GM19468 (cell line): ENCODE data around the gene WWOX.

Source experiments
- ATAC-seq: cut with Tn5 transposase; IDR thresholded peaks from one replicate; pipeline ENCODE4 v1.9.1; 2021; ENCODE audit warnings: mild to moderate bottlenecking, moderate library complexity, moderate number of reproducible peaks; ENCODE audit not compliant: unreplicated experiment; ENCODE audit errors: extremely low read depth

The WWOX gene

DNA sequence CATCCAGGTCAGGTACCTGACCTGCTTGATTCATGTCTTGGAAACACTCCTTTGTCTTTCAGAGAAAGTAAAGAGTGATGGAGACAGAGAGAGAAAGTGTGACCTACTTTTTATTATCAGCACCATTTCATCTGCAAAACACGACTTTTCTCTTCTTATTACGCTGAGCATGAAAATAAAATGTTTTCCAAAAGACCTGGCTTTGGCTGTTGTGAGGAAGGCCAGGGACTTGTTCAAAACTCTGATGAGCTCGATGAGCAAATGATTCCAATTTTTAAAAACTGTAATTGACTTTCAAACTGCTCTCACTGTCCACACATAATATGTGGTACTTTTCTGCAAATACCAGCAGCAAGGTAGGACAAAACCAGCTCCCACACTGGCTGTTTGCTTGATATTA, 821.2 kb downstream of the WWOX start:
- no peak for ATAC-seq

DNA sequence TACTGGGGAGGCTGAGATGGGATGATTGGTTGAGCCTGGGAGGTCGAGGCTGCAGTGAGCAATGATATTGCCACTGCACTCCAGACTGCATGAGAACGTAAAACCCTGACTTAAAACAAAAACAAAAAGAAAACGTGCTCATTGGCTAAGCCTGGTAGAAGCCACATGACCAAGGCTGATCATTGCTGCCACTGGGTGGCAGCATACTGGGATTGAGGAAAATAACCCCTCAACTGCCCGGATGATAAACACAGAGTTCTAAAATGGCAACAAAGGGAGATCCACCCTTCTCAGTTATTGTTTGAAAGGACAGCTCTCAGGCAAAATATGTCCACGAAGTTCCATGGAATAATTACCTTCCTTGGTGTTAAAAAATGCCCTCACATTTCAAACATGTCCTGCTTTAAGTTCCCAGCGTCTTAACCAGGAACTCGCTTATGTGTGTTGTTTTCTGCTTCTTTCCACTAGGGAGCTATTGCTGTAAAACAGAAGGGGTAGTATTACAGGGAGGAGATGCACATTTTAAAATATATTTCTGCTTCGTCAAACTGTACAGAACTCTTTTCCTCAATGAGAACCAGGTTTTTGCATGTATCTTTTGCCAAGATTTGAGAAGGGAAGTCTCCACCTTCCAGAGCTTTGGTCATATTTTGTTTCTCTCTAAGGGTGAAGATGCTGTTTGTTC, 825.8 kb downstream of the WWOX start:
- no peak for ATAC-seq

- ATAC-seq, result no peak
These were observed 827.3 kb downstream of the WWOX start for GRCh38 chr16:78926723-78927210.

DNA sequence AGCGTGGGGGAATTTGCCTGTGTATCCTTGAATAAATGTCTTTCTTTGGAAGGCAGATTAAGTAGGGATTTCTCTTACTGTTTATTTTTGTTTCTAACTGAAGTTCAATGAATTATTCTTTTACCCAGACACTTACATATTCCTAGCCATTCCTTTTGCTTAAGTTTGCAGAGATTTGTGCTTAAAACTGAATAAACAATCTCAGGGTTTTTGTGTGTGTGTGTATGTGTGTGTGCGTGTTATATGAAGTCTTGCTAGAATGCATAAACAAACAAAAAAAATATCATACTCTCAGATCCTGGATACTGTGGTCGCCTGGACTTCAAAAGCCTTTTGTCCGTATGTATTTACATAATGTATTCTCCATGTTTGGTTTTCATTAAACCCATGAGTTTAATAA, 828.3 kb downstream of the WWOX start:
- ATAC-seq, result no peak

GRCh38 chr16:78929841-78930240, 830.4 kb downstream of the WWOX start:
- no peak for ATAC-seq

DNA sequence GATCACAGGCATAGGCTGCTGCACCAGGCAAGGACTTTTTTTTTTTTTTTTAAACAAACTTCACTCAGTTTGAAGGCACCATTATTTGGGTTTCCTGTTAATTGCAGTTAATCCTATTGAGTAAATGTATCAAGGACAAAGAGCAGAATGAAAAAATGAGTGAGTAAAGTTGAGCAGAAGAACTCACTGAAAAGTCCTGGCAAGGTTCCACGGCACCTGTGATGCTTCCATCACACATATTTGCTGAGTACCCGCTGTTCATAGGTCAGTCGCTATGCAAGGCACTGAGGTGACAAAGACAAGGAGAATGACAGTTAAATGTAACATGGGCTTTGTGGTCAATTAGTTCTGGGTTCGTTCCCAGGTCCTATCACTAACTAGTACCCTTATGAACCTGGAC, 831.1 kb downstream of the WWOX start:
- no peak for ATAC-seq

DNA sequence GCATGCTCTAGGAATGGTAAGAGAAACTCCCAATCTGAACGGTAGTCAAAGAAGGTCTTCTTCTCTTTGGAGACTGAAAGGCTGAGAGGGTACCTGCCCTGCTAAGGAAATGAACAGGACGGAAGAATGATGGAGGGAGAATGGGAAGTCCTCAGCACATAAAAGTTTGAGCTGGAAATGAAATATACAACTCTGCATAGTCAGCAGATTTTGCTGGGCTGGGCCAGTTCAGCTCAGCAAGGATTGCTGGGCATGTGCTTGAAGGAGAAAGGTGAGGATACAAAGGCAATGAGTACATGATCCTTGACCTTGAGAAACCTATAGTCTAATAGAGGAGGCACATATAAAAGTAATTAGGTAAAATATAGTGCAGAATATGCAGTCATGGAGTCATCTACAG, 831.8 kb downstream of the WWOX start:
- ATAC-seq, result no peak

- no peak for ATAC-seq
These were observed 832.2 kb downstream of the WWOX start for GRCh38 chr16:78931678-78932077.

GRCh38 chr16:78932355-78932943, 833.0 kb downstream of the WWOX start:
- no peak for ATAC-seq

DNA sequence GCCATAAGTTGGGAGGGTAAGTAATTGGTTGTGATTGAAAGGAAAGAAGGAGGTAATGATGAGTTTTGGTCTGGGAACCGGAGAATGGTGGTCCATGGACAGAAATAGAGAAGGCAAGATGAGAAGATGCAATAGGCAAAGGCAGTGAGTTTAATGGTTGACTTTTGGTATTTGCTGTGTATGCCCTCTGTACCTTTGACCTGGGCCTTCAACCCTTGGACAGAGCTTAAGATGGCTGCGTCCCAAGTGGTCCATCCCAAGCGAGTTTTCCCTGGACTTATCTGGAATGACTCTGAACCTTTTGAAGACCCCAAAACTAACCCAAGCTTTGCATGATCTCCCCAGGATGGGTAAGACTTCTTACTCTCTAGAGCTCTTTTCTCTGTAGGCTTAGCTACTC, 836.6 kb downstream of the WWOX start:
- ATAC-seq, result no peak

GRCh38 chr16:78939597-78939996, 840.1 kb downstream of the WWOX start:
- ATAC-seq, result no peak

- ATAC-seq, result no peak
These were observed 843.3 kb downstream of the WWOX start for GRCh38 chr16:78942625-78943245.

DNA sequence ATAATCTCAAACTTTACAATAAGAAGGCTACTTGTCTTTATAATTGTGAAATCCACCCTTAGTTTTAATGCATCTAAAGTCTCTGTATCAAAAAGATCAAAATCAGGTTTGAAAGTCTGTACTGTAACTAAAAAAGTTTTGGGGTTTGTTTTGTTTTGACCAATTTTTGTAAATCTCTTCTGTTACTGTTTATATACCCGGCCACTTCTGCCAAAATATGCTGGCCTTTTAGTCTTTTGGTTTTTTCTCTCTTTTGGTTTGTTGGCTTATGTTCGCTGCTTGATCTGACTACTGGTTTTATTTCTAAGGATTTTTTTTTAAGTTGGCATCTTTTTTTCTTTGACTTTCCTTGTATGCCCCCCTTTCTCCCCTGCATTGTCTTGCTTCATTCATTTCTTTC, 845.9 kb downstream of the WWOX start:
- ATAC-seq, result no peak

GRCh38 chr16:78946556-78946955, 847.1 kb downstream of the WWOX start:
- ATAC-seq, result no peak

GRCh38 chr16:78950768-78951167, 851.3 kb downstream of the WWOX start:
- no peak for ATAC-seq

DNA sequence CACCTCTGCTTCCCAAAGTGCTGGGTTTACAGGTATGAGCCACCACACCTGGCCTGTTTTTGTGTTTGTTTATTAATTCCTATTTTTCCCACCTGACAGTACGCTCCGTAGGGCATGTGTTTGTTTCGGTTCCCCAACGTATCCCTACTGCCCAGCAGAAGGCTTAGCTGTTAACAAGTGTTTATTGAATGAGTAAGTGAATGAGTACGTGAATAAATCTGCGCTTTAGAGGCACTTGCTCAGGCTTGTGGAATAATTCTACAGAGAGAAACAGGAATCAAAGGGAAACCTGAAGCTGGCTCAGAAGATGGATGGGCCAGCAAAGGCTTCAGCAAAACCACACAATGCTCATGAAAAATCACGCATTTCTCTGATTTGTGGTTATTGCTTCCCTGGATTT, 853.2 kb downstream of the WWOX start:
- no peak for ATAC-seq

DNA sequence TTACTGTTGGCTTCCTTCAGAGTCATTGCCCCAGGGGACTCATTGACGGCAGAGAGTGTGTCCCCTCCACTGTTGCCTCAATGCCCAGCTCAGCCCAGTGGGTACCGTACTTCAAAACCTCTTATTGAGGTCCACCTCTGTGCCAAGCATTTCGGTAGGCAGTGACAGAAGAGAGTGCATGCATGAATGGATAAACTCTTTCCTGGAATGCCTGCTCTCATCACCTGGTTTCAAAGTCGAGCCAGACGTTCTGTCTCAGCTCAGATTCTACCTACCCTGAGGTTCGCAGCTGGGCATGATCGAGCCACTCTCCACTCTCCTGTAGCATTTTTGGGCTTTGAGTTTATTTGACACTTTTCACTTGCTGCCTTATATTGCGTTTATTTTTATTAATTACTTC, 854.1 kb downstream of the WWOX start:
- no peak for ATAC-seq

GRCh38 chr16:78955206-78955605, 855.8 kb downstream of the WWOX start:
- no peak for ATAC-seq

- ATAC-seq, result no peak
These were observed 857.4 kb downstream of the WWOX start for GRCh38 chr16:78956859-78957258.

GRCh38 chr16:78957317-78958100, 858.1 kb downstream of the WWOX start:
- ATAC-seq, result no peak

DNA sequence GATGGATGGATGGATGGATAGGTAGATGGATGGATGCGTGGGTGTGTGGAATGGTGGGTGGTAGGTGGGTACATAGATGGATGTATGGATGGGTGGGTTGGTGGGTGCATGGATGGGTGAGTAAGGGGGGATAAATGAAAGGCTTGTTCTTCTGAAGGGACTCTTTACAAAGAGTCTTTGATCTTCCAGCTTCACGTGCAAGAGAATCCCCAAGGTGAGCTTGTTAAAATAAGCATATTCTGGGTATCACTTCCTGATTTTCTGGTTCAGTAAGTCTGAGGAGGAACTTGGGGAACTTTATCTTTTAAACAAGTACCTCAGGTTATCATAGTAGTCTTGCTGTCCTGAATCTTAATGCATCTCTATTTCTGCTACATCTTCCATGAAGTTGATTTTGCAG, 862.0 kb downstream of the WWOX start:
- peak; percentile 38 for ATAC-seq
